Prostate gland (tissue), 2 donors: ENCODE measurements around the gene MBOAT2.

Experiments
- CTCF ChIP-seq, 4 experiments: fragments of 200-600 bp in 2 of 4; fragments of 450-650 bp in 2 of 4; sonication (generic) in 2 of 4; IDR thresholded peaks; 1 replicate in 3 of 4; 2 replicates in 1 of 4; pipeline ENCODE4 v1.5.1; 2016 to 2019; ENCODE audit warnings: antibody characterized with exemption in 4 of 4, mild to moderate bottlenecking in 2 of 4, moderate library complexity in 2 of 4
- POLR2A ChIP-seq: fragments of 450-650 bp; IDR thresholded peaks from one replicate; pipeline ENCODE4 v1.6.1; 2016; ENCODE audit warnings: antibody characterized with exemption, mild to moderate bottlenecking
- POLR2AphosphoS5 ChIP-seq: sonication (generic); formaldehyde crosslinking; IDR thresholded peaks from one replicate; pipeline ENCODE4 v1.6.1; 2017; ENCODE audit warnings: antibody characterized with exemption

DNA sequence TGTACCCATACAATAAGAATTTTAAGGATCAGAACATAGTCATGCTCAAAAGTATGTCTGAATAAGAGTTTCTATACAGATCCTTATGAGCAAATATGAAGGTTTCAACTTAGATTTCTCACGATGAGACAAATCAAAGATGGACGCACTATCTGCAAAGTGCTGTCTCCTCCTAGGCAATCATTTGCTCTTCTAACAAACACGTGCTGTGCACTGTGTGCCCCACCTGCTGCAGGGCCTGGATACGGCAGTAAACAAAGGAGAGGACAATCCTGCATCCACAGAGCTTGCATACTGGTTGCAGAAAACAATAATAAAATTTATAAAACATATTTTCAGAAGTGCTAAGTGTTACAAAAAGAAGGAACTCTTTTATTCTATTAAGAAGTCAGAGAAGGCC is 126.2 kb downstream of the MBOAT2 start:
- no peak for TF ChIP-seq POLR2AphosphoS5
- TF ChIP-seq CTCF (IDR thresholded peaks at IDR 0.05): no peak
- no peak for TF ChIP-seq POLR2A
